ENCODE data around the gene NUBP2.

Gene NUBP2

GRCh38 chr16:1772908-1773702, 9.7 kb upstream of the NUBP2 start, which contains the start of gene MRPS34:
Gene MRPS34, minus strand, starts transcription at chr16:1773134. Its CDS starts 15 bp downstream, at chr16:1773119.
- DNase-seq = peak; percentile 94

GRCh38 chr16:1773703-1774447, 8.9 kb upstream of the NUBP2 start:
- DNase-seq = no peak

- no peak for DNase-seq
Measured at GRCh38 chr16:1774448-1774780, 8.3 kb upstream of the NUBP2 start.

- DNase-seq = no peak
Measured at GRCh38 chr16:1775006-1775845, 7.5 kb upstream of the NUBP2 start.

GRCh38 chr16:1775846-1776671, 6.7 kb upstream of the NUBP2 start:
- no peak for DNase-seq

GRCh38 chr16:1776672-1776955, 6.1 kb upstream of the NUBP2 start:
- no peak for DNase-seq

- DNase-seq = no peak
Measured at GRCh38 chr16:1776991-1777374, 5.8 kb upstream of the NUBP2 start.

GRCh38 chr16:1777375-1778199, 5.2 kb upstream of the NUBP2 start:
- no peak for DNase-seq

- no peak for DNase-seq
Measured at GRCh38 chr16:1778200-1779179, 4.3 kb upstream of the NUBP2 start.

GRCh38 chr16:1779234-1779701, 3.5 kb upstream of the NUBP2 start:
- no peak for DNase-seq

GRCh38 chr16:1779741-1780676, 2.8 kb upstream of the NUBP2 start:
- no peak for DNase-seq

GRCh38 chr16:1780677-1781072, 2.1 kb upstream of the NUBP2 start:
- DNase-seq = no peak

GRCh38 chr16:1781254-1781653, 1.5 kb upstream of the NUBP2 start:
- no peak for DNase-seq

- peak; percentile 52 for DNase-seq
Measured at GRCh38 chr16:1781758-1782407, 877 bp upstream of the NUBP2 start.

- no peak for DNase-seq
Measured at GRCh38 chr16:1784977-1785845, 2.5 kb downstream of the NUBP2 start.

- no peak for DNase-seq
Measured at GRCh38 chr16:1785846-1786170, 3.0 kb downstream of the NUBP2 start.

- DNase-seq = no peak
Measured at GRCh38 chr16:1786242-1787055, 3.7 kb downstream of the NUBP2 start.

Measured in retina (tissue), 1 donor.